ENCODE measurements around the gene RAB2B.

GRCh38 chr14:21524575-21525490 lies 48.1 kb upstream of the RAB2B start:
- TF ChIP-seq TCF12 (IDR thresholded peaks at IDR 0.05; ENCODE audit: low read depth) (no peak), MAX (IDR thresholded peaks at IDR 0.05) (no peak)

Data from Ishikawa (cell line).